H1 (cell line): Measurements from ENCODE around the gene TMEM108. TPM values are rescaled to one million over a fixed set of nuclear protein-coding genes. Genes with fewer than 3 reads are reported as not detected.

Experiments used
- JUND ChIP-seq: IDR thresholded peaks from 2 replicates; pipeline ENCODE4 v1.6.1; 2011; ENCODE audit warnings: mild to moderate bottlenecking, improper control_type of control experiment, low read length
- RNF2 ChIP-seq: fragments of 200-900, 300-1000 bp; sonication (generic); IDR thresholded peaks from 2 replicates; pipeline ENCODE4 v1.7.1; 2016; ENCODE audit warnings: borderline replicate concordance, low read depth, mild to moderate bottlenecking, antibody characterized with exemption, low read length; ENCODE audit not compliant: poor library complexity, severe bottlenecking; ENCODE audit errors: missing control alignments
- RXRA ChIP-seq: IDR thresholded peaks from 2 replicates; pipeline ENCODE4 v1.6.1; 2011; ENCODE audit warnings: low read depth, mild to moderate bottlenecking, low read length, moderate library complexity; ENCODE audit not compliant: insufficient read depth
- polyA plus RNA-seq, 7 experiments: library from polyadenylated mRNA; depleted of rRNA in 3 of 7; stranded (reverse) in 5 of 7; unstranded in 2 of 7; fragments of >200 nt in 5 of 7; fragments of 200-250 nt in 2 of 7; gene quantifications; 1 replicate in 5 of 7; 2 replicates in 1 of 7; 4 replicates in 1 of 7; pipeline versions ENCODE4 v1.2.1 to v1.2.3, GENCODE V29; 2011 to 2013; ENCODE audit warnings: missing spikeins in 2 of 7, mixed read lengths in 2 of 7
- total RNA-seq: library from RNA; stranded (reverse); fragmentation: NEBNext Ultra II Directional; extraction: Animal tissue kit (Norgen Biotek cat#: 25700); gene quantifications from 2 replicates; pipeline ENCODE4 v1.2.1, GENCODE V29; 2021
- TF ChIP-seq, protein P1 (sequence below): IDR thresholded peaks from 2 replicates; pipeline ENCODE4 v1.6.1; 2012; ENCODE audit warnings: low read length, inconsistent platforms

TMEM108 gene
- total and polyA plus RNA-seq, 2 of the 8 experiments (the other 6 are each of a cell fraction or from before 2014, with no cell fraction given) = 14.3 to 16.2 TPM

DNA sequence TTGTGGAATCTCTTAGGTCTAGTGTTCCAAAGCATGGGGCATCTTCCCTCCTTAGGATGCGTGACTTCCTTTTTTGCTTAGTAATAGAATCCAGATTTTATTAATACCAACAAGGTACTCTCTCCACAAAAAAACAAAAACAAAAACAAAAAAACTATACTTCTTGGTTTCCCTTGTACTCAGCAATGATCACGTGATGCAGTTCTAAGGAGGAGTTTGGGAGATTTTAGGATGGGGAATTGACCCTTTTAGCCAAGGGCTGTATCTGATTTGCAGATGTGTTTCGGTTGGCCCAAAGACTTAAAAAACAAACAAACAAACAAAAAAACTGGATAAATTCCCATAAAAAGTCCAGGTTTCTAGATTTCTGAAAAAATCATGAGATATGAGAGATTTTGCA is 12.6 kb upstream of the TMEM108 start (continued):
- no peak for TF ChIP-seq RNF2
- TF ChIP-seq, protein P1, sequence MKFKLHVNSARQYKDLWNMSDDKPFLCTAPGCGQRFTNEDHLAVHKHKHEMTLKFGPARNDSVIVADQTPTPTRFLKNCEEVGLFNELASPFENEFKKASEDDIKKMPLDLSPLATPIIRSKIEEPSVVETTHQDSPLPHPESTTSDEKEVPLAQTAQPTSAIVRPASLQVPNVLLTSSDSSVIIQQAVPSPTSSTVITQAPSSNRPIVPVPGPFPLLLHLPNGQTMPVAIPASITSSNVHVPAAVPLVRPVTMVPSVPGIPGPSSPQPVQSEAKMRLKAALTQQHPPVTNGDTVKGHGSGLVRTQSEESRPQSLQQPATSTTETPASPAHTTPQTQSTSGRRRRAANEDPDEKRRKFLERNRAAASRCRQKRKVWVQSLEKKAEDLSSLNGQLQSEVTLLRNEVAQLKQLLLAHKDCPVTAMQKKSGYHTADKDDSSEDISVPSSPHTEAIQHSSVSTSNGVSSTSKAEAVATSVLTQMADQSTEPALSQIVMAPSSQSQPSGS = no peak
- no peak for TF ChIP-seq RXRA
- TF ChIP-seq JUND = no peak
